HG03196 (cell line): ENCODE measurements around the gene BRD3OS.
"Not testable (repeated sequence)": the region's sequence is repeated elsewhere in the genome, so short reads cannot be mapped to it uniquely, and the experiment has no call there.

Experiments used
- ATAC-seq: cut with Tn5 transposase; IDR thresholded peaks from one replicate; pipeline ENCODE4 v1.9.1; 2021; ENCODE audit not compliant: unreplicated experiment

Gene BRD3OS

DNA sequence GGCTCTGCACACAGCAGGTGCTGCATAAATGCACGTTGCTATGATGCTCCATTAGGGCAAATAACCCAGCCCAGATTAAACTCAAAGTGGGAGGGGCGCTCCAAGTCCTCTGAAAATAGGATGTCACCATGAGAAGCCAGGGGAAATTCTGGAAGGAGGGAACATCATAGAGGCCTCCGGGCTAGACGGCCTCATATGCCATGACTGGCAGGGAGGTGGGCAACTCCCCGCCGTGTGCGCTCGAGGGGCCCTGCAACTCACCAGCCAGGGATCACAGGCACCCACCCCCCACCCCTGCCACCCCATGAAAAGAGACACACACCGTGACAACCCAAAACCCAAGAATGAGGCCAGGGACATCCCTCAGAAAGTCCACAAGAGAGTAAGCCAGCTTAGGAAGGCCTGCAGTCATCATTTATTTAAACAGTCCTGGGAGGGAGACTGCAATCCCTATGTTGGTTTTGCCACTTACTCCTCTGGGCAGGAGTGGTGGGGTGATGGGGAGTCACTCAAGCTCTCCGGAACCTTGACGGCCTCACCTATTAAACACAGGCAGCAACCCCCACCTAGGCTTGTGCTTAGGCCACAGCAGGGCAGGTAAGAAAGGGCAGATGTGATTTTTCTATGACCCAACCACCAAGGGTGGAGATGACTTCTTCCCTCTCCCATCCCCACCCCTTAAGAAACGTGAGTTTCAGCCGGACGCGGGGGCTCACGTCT, 37.2 kb upstream of the BRD3OS start:
- no peak for ATAC-seq

GRCh38 chr9:133988771-133989170, 36.5 kb upstream of the BRD3OS start:
- ATAC-seq = not testable (repeated sequence)

DNA sequence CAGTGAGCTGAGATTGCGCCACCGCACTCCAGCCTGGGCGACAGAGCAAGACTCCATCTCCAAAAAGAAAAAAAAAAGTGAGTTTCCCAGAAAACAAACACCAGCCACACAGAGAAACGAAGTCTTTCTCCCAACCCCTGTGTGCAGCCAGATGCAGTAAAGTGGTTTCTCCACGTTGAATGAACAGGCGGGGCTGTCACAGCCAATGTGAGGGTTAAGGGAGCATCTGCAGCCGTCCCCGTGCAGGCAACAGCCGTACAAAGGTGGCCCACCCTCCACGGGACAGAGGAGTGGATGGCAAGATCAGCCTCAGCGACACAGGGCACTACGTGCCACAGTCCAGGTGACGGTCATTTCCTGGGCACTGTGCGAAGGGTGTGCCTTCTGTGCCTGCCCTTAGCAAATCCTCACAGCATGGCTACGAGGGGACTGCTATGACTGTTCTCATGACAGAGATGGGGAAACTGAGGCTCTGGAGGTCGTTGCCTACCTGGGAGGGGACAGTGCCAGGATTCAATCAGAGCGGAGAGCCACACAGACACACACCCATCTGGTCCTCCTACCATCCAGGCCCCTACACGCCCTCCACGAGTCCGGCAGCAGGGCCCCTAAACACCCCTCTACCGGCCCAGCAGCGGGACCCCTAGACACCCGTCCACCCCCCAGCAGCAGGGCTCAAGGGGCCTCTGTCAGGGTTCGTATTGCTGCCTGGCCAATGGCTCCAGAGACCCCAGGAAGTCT, 35.5 kb upstream of the BRD3OS start:
- no peak for ATAC-seq

- no peak for ATAC-seq
These were observed 34.7 kb upstream of the BRD3OS start for GRCh38 chr9:133990366-133991213.

- ATAC-seq = peak; percentile 2
These were observed 33.9 kb upstream of the BRD3OS start for GRCh38 chr9:133991214-133991921.

DNA sequence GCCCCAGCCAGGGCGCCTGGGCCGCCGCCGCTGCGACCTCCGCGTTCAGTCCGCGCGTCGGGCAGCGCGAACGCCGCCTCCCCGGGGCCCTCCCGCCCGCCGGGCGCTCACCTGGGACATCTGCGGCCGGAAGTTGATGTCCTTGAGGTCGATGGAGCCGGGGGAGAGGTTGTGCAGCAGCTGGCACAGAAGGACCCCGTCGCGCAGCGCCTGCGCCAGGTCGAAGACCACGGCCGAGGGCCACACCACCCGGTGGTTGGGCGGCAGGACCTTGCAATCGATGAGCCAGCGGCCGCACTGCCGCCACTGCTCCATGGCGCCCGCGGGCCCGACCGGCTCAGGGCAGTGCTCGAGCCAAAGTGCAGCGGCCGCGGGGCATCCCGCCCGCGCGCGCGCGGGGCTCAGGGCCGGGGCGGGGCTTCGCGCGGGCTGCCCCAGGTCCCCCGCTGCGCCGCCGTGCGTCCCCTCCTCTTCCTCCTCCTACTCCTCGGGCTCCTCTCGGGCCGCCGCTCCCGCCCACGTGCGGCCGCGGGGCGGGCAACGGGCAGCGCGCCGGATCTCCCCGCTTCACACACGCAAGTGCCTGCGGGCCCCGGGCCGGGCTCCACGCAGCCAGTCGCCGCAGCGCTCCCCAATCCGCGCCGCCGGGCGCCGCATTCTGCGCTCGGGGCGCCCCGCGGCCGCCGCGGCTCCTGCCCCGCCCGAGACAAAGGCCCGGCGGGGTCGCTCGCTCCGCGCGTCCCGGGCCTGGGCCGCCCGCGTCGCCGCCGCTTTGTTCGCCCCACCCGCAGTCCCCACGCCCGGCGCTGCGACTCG, 33.1 kb upstream of the BRD3OS start, which contains the start of gene VAV2:
VAV2 (minus strand) TSS at position 361 of the 816 bp plus-strand sequence; CDS start at position 315, 46 bp downstream.
- peak; percentile 42 for ATAC-seq

GRCh38 chr9:133992780-133993634, 32.3 kb upstream of the BRD3OS start:
- peak; percentile 31 for ATAC-seq

GRCh38 chr9:133993635-133994253, 31.5 kb upstream of the BRD3OS start:
- ATAC-seq = no peak

- ATAC-seq = peak; percentile 26
These were observed 30.8 kb upstream of the BRD3OS start for GRCh38 chr9:133994353-133995011.

DNA sequence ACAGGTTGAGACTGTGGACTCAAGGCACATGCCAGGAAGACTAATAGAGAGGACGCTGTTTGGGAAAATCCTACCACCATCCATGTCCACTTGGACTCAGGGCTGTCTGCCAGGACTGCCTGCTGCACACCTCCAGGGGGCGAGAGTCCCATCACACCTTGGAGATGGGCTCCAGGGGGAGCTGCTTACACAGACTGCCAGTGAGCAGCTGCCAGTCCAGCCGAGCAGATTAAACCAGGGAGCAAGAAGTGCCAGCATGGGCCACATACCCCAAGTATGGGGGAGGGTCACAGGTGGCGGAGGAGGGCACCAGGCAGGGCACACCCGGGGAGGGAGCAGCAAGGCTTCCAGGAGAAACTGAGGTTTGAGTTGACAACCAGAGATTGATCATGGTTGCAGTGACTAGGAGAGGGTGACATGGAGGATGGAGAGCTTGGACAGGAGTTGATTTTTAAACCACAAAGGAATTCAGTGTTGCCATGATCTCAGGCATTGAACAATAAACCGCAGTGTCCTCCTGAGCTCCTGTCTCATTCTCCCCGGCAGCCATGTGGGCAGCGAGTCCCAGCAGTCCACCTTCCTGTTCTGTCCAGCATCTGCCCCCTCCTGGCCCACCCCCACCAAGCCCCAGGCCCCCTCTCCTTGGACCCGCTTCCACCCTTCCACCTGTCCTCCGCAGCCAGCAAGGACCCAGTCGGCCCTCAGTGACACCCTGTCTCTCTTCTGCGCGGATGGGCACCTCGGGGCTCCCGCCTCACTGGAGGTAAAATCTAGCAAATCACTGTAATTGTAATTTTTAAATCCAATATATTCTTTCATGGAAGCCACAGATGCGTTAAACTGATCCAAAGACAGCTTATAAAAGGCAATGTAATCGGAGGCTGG, 30.0 kb upstream of the BRD3OS start:
- ATAC-seq = no peak

DNA sequence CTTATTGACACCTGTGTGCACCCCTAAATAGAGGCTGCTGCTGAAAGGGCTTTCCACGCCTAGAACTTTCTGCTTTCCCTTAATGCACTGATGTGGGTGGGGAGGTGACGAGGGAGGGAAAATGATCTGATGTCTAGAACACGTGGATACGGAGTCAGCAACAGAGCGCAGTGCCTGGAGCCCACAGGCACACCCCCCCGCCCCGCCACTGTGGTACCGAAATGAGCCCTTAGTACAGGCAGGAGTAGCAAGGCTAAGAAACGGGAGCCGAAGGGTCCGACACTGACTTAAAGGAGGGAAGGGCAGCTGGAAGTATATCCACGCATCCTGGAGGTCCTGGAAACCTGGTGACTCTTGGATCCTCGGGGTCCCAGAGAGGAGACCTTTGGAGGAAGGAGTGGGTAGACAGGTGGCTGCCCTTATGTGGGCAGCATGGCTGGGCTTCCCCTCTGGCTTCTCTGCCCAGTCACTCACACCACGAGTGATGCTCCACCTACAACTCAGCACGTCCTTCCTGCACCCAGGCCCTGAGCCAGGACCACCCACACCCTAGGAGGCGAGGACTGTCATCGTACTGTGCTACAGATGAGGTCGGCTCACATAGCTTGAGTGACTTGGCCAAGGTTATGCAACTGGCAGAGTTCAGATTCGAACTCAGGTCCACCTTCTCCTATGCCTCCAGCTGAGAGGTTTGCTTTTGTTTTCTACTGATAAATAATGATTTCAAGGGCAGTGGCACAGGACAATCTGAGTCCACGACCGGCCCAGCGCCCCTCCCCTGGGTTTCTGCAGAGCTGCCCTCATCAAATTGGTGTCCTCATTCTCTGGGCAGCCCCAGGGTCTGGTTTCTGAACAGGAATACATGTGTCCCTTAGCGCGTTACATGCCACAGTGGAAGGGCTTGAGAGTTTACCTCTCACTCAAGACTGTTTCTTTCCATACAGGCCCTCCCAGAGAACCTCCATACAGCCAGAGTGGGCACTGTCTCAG, 28.5 kb upstream of the BRD3OS start:
- no peak for ATAC-seq

- no peak for ATAC-seq
These were observed 27.7 kb upstream of the BRD3OS start for GRCh38 chr9:133997584-133997983.

DNA sequence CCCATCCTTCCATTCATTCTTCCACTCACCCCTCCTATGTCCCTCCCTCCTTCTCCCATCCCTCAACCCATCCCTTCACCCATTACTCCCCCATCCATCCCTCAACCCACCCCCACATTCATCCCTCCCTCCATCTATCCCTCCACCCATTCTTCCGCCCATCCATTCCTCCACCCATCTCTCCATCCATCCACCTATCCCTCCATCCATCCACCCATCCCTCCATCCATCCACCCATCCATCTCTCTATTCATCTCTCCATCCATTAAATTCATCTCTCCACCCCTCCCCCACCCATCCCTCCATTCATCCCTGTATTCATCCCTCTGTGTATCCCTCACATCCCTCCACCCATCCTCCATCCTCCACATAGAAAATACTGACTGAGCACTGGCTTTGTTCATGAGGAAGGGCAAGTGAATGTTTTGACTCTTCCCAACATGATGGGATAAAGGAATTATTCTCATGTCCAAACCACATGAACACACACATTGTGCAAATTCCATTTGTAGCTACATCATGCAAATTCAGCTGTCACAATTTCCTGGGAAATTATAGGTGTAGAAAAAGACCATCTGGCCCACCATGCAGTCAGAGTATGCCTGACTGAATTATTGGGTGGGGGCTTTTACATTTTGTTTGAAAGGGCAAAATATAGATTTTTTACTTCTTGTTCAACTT, 26.2 kb upstream of the BRD3OS start:
- no peak for ATAC-seq

DNA sequence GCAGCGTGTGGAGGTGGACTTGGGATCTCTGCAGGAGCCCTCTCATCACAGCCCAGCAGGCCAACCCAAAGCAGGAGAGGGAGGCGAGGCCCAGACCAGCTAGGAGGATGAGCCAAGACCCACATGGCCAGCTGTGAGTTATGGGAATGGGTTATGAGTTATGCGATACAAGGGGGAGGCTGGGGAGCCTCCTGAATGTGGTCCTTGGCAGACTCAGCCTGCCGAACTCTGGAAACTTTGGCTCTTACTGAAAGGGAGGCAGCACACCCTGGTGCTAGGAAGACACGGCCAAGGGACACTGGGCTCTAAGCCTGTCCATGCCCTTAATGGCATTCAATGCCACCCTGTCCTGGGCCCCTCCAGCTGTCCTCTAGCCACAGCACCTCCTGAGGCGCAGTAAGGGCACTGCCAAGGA, 25.4 kb upstream of the BRD3OS start:
- ATAC-seq = no peak

- no peak for ATAC-seq
These were observed 22.5 kb upstream of the BRD3OS start for GRCh38 chr9:134002796-134003195.
